Measurements from ENCODE around the gene RTRAF.

The RTRAF gene

DNA sequence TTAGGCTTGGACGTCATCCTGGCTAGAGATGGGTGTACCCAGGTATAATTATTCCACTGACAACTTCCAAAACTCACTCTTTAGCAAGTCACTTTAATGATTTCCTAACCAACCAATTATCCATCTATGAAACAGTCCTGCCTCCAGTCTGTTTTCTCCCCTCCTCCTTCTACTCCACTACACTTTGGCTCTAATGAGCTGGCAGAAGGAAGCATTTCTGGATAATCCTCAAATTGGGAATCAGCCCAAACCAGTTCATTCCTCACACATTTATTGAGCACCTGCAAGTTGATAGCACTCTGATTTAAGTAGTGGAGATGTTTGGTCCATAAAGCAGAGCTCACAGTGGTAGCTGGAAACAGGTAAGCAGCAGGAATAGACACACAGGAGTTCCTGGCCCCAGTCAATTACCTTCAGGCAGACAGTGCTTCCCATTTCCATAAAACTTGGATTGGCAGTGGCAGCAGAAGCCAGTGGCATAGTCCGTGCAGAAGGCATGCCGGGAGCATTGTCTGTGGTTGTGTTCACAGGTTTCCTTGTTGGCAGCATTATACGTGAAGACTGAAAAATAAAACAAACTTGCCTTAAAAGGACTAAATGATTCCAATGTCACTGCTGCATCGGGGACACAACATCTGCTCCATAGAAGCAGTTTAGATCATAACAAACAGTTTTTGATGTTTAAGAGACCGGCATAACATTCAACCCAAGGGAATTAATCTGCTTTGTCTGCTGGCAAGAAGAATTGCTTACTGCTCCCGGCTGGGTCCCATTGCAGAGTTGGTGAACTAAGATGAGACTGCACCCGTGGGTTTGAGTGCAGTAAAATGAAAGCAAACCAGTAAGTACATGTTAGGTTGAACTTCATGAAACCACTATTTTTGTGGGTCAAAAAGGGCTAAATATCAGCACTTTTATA lies 53.3 kb downstream of the RTRAF start:
- H3K4me1 ChIP-seq, result no peaks in the 10 kb centered on the region
- TF ChIP-seq, protein P1, sequence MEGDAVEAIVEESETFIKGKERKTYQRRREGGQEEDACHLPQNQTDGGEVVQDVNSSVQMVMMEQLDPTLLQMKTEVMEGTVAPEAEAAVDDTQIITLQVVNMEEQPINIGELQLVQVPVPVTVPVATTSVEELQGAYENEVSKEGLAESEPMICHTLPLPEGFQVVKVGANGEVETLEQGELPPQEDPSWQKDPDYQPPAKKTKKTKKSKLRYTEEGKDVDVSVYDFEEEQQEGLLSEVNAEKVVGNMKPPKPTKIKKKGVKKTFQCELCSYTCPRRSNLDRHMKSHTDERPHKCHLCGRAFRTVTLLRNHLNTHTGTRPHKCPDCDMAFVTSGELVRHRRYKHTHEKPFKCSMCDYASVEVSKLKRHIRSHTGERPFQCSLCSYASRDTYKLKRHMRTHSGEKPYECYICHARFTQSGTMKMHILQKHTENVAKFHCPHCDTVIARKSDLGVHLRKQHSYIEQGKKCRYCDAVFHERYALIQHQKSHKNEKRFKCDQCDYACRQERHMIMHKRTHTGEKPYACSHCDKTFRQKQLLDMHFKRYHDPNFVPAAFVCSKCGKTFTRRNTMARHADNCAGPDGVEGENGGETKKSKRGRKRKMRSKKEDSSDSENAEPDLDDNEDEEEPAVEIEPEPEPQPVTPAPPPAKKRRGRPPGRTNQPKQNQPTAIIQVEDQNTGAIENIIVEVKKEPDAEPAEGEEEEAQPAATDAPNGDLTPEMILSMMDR (IDR thresholded peaks at IDR 0.05), result no peak
- no peak overlapping the region for H2AFZ ChIP-seq
- H3K4me2 ChIP-seq (ENCODE audit: low read length), result no peak overlapping the region
- no peaks in the 10 kb centered on the region for H3K36me3 ChIP-seq (ENCODE audit: control insufficient read depth, insufficient read depth, low read length)
- H3K27me3 ChIP-seq (ENCODE audit: control insufficient read depth, insufficient read depth, low read length), result no peaks in the 10 kb centered on the region
- no peak overlapping the region for H3K27ac ChIP-seq
- H3K4me3 ChIP-seq (ENCODE audit: low read depth, low read length), result no peak overlapping the region
- no peaks in the 10 kb centered on the region for H3K9me3 ChIP-seq (ENCODE audit: control insufficient read depth, low read length)
- H3K79me2 ChIP-seq, result peaks cover 4% of the 10 kb centered on the region
- H3K9ac ChIP-seq, result no peak overlapping the region

DNA sequence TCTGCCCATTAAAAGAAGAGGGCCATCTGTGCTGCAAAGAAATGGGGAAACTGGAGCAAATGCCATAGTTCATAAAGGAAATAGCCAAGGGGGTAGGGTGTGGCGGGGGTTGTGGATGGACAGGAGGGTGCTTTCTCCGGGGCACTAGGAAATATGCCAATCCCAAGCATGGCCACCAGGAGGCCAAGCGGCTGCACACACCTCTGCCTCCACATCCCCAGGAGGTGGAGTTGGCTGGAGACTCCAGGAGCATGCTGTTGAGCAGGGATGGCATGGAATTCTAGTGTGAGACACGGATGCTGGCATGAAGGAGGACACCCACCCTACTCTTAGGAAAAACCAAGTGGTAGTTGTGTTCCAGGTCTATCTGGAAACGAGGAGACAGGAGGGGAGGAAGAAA lies 54.3 kb downstream of the RTRAF start:
- Histone ChIP-seq H3K27me3 (ENCODE audit: control insufficient read depth, insufficient read depth, low read length) (no peaks in the 10 kb centered on the region), H3K4me2 (ENCODE audit: low read length) (no peak overlapping the region), H3K9ac (no peak overlapping the region), H3K9me3 (ENCODE audit: control insufficient read depth, low read length) (no peaks in the 10 kb centered on the region), H3K36me3 (ENCODE audit: control insufficient read depth, insufficient read depth, low read length) (no peaks in the 10 kb centered on the region), H3K79me2 (peaks cover 4% of the 10 kb centered on the region), H2AFZ (no peak overlapping the region), H3K4me3 (ENCODE audit: low read depth, low read length) (no peak overlapping the region), H3K4me1 (no peaks in the 10 kb centered on the region), H3K27ac (no peak overlapping the region)
- TF ChIP-seq, protein P1 (IDR thresholded peaks at IDR 0.05), result peak; percentile 74

DNA sequence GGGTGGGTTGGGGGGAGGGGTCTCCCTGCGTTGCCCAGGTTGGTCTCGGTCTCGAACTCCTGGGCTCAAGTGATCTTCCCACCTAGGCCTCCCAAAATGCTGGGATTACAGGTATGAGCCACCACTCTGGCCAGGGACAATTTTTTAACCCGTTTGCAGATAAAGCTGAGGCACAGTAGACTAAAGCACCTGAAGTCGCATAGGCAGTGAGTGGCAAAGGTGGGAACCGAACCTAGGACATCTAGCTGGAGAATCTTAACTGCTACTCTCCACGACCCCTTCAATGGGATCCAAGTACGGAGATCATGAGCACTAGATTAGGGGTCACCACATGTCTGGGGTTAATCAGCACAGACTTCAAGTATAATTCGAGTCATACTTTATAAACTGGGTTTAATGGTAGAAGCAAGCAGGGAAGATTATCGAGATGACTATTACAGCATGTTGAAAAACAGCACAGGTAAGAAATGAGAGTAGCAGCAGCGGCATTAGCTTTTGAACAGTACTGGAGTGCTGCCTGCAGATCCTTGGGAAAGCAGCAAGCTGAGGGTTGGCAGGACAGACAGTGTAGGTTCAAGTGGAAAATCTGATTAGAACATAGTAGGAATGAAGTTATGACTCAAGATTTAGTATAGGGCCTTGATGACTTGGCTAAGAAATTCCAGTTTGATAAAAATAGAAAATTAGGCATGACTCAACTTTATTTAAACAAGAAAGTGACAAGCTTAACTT lies 55.6 kb downstream of the RTRAF start:
- no peaks in the 10 kb centered on the region for H3K4me1 ChIP-seq
- no peak overlapping the region for H3K4me2 ChIP-seq (ENCODE audit: low read length)
- no peak overlapping the region for H2AFZ ChIP-seq
- H3K36me3 ChIP-seq (ENCODE audit: control insufficient read depth, insufficient read depth, low read length), result no peaks in the 10 kb centered on the region
- no peak overlapping the region for H3K4me3 ChIP-seq (ENCODE audit: low read depth, low read length)
- peaks cover 4% of the 10 kb centered on the region for H3K79me2 ChIP-seq
- no peaks in the 10 kb centered on the region for H3K27me3 ChIP-seq (ENCODE audit: control insufficient read depth, insufficient read depth, low read length)
- H3K9ac ChIP-seq, result no peak overlapping the region
- no peak overlapping the region for H3K27ac ChIP-seq
- no peaks in the 10 kb centered on the region for H3K9me3 ChIP-seq (ENCODE audit: control insufficient read depth, low read length)
- TF ChIP-seq, protein P1 (IDR thresholded peaks at IDR 0.05), result no peak

DNA sequence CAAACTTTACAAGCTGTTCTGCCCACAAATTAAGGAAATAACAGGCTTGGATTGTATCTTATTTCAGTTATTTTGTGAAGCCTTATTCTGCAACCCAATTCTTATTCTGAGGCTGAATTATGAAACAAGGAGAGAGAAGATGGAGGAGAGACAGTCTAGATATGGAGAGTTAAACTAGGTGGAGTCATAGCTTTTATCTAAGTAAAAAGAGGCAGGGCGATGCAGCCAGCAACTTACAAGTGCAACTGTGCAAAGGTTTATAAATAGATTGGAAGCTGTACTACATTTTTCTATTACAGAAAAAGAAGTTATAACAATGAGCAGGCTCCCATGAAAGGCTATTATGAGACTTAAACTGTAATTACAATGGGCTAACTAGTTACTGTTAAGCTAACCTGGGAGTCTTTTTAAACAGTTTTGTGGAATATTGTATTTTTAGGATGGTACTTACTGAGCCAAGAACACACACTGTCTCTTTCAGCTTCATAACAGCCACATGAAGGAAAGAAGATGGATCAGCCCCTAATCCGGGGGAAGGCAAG lies 57.1 kb downstream of the RTRAF start:
- H3K9me3 ChIP-seq (ENCODE audit: control insufficient read depth, low read length), result no peaks in the 10 kb centered on the region
- H3K36me3 ChIP-seq (ENCODE audit: control insufficient read depth, insufficient read depth, low read length), result no peaks in the 10 kb centered on the region
- H3K4me3 ChIP-seq (ENCODE audit: low read depth, low read length), result no peak overlapping the region
- no peaks in the 10 kb centered on the region for H3K27me3 ChIP-seq (ENCODE audit: control insufficient read depth, insufficient read depth, low read length)
- no peak overlapping the region for H3K4me2 ChIP-seq (ENCODE audit: low read length)
- H3K79me2 ChIP-seq, result peaks cover 8% of the 10 kb centered on the region
- no peak overlapping the region for H3K9ac ChIP-seq
- H2AFZ ChIP-seq, result no peak overlapping the region
- H3K4me1 ChIP-seq, result peaks cover 5% of the 10 kb centered on the region
- no peak overlapping the region for H3K27ac ChIP-seq
- TF ChIP-seq, protein P1 (IDR thresholded peaks at IDR 0.05), result no peak
